HG03135 (cell line): Measurements from ENCODE around the gene NRXN3.

Experiments used
- ATAC-seq: cut with Tn5 transposase; IDR thresholded peaks from one replicate; pipeline ENCODE4 v1.9.1; 2021; ENCODE audit warnings: mild to moderate bottlenecking, moderate library complexity; ENCODE audit not compliant: unreplicated experiment

NRXN3 gene

GRCh38 chr14:78857974-78858373 lies 687.8 kb downstream of the NRXN3 start:
- no peak for ATAC-seq

DNA sequence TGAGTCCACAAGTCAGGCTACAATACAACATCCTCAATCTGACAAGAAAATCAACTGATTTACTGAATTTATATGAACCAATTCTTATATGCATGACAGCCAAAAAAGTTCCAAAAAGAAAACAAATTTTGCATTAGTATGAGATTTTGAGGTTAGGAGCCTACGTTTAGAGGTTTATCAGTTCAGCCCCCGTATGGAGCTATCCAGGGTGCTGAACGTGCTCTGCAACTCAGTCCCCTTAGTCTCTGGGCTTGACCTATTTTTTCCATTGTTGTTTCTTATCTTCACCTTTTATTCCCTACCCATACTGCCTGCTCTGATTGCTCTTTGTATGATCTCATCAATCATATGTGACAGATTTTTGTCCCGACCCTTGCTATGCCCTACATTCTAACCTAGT lies 693.0 kb downstream of the NRXN3 start:
- ATAC-seq, result no peak

DNA sequence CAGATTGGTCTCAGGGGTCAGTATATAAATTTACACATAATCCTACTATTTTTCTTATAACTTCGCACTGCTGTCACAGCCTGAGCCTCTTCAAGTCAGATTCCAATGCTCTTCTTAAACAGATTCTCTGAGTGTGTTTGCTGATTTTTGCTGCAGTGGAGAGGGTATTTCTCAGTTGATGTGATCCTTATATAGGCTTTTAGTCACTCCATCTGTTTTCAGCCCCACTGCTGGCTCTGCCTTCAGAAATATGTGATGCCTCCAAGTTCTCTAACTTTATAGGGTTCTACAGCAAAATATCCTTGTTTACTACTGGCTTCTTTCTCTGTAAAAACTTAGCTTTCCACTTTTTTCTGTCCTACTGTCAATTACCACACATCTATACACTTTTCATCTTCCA lies 702.7 kb downstream of the NRXN3 start:
- no peak for ATAC-seq

DNA sequence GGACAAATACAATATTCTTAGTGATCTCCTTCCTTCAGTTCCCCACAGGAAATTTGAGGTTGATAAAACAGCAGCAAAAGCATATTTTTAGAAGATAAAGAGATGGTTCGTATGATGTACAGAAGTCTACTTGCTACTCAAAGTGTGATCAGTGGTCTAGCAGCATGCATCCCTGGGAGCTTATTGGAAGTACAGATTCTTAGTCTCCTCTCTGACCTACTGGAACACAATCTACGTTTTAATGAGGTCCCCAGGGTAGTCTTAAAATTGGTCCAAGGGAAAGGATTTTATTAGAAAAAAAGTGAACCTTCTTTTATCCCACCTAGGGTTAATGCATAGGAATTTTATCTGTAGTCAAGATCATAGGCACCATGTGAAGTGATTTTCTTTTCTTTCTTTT lies 703.4 kb downstream of the NRXN3 start:
- ATAC-seq, result no peak

DNA sequence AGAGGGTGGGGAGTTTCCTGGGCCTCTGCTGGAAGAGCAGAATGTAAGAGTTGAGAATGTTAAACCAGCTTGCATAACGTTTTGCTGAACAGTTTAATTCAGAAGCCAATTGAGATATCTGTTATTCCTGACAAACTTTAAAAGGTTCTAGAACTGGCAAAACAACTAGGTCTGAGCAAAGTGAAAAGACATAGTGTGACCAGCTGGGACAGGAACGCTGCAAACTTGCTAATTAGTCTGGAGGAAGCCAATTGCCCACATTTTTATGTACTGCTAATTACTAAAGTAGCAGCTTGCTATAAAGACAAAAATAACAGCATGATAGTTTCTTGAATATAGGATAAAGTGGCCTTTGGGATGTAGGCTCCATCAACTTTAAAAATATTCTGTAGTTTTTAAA lies 704.9 kb downstream of the NRXN3 start:
- no peak for ATAC-seq

- ATAC-seq, result no peak
These were observed 715.7 kb downstream of the NRXN3 start for GRCh38 chr14:78885884-78886283.

GRCh38 chr14:78897443-78897842 lies 727.3 kb downstream of the NRXN3 start:
- ATAC-seq, result no peak

- ATAC-seq, result no peak
These were observed 731.9 kb downstream of the NRXN3 start for GRCh38 chr14:78902010-78902623.

GRCh38 chr14:78904094-78904493 lies 733.9 kb downstream of the NRXN3 start:
- ATAC-seq, result no peak

DNA sequence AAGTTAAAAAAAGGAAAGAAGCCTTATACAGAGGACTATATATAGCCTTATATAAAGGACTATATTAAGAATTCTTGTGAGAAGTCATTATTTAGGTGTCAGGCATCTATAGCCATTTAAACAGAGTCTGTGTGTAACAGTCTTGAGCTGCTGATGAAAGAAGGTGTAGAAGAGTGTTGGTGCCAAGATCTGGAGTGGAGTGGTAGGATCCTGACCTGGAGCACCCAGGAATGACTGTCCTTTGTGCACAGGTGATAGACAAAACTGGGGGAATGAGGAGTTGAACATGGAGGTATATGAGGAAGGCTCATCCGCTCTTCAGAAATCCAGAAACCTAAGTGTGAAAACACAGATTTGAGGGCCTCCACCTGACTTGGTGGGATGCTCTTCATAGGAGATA lies 747.3 kb downstream of the NRXN3 start:
- no peak for ATAC-seq

GRCh38 chr14:78921856-78922255 lies 751.7 kb downstream of the NRXN3 start:
- no peak for ATAC-seq

GRCh38 chr14:78927261-78927660 lies 757.1 kb downstream of the NRXN3 start:
- ATAC-seq, result no peak

- ATAC-seq, result no peak
These were observed 763.0 kb downstream of the NRXN3 start for GRCh38 chr14:78933166-78933565.

- ATAC-seq, result no peak
These were observed 763.9 kb downstream of the NRXN3 start for GRCh38 chr14:78933948-78934524.

DNA sequence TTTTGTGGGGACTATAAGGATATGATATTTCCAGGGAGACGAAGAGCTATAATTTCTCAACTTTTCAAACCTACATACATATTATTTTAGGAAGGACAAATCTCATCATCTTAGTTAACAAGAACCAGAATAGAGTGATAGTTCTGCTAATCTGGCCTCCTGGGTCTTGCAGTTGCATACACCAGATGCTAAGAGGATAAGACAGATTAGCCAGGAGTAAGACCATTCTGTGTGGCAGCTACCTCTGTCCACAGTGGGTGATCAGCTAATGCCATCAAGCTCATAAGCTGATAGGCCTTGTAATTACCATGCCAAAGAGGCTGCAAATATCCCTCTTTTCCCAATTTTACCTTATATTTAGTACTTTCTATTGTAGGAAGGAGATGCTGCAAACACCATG lies 776.8 kb downstream of the NRXN3 start:
- ATAC-seq, result no peak

GRCh38 chr14:78947681-78948080 lies 777.5 kb downstream of the NRXN3 start:
- no peak for ATAC-seq

DNA sequence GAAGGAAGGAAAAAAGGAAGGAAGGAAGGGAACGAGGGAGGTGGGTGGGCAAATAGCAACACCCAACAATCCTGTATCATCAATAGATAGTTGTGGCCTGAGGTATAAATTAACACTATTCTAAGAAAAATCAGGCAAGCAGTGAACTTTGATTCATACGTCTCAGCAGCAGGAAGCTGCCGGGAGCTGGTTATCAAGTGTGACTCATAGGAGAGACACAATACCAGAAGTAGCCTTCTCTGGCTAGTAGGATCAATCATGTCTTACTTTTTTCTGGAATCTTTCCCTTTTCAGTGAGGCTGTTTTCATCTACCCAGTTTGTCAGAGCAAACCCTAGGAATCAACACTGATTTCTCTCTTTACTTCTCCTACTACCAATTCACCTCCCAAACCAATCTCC lies 780.5 kb downstream of the NRXN3 start:
- ATAC-seq, result no peak

DNA sequence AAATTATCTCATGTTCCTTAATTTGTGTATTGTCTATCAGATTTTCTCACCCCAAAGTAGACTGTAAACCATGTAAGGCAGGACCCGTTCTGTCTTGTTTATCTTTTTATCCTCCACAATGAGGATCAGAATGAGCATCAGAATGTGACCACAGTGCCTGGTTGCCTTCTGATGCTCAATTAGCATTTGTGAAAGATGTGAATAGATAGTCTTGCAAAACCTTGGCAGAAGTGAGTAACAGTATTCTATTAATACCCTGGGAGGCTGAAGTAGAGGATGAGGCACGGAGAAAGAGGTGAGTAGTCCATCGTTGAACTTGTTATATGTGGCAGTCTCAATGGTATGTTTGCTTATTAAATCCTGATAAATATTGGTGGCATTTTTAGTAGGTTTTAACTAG lies 781.4 kb downstream of the NRXN3 start:
- ATAC-seq, result no peak

- peak; percentile 67 for ATAC-seq
These were observed 789.6 kb downstream of the NRXN3 start for GRCh38 chr14:78959674-78960264.

- ATAC-seq, result no peak
These were observed 797.1 kb downstream of the NRXN3 start for GRCh38 chr14:78967111-78967809.

DNA sequence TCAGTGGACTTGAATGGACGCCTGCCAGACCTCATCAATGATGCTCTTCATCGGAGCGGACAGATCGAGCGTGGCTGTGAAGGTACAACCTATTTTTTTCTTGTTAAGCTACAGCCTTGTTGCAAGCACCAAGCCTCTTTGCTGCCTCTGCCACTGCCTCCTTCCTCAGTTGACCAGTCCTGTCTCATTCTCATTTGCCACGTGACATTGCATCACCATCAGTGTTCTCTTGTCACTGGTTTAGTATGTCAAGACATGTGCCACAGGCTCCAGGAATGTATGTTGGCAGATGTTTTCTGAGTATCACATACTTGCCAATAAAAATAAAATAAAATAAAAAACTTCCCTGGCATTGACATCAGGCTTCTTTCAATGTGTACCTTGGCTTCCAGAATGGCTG lies 798.1 kb downstream of the NRXN3 start:
- no peak for ATAC-seq

DNA sequence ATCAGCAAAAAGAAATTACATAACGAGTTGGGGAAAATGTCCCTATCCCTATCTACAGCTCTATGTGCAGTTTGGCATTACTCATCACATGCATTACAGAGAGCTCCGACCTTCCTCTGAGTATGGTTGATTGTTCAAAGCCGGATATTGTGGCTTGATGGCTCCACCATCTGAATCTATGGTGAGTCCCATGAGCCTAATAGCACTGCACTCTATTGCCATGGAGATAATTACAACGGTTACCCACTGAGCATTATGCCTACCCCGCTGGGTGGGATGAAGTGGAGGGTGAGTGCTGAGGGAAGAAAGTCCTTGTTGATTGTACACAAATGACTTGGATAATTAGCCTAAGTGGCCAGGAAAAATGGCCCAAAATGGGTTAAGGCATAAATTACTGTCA lies 800.5 kb downstream of the NRXN3 start:
- no peak for ATAC-seq
